K562 (cell line): Measurements from ENCODE around the gene NEURL2. TPM values are rescaled to one million over a fixed set of nuclear protein-coding genes. Genes with fewer than 3 reads are reported as not detected.

Source experiments
- CHD1 ChIP-seq: fragments of 200-600 bp; sonication (generic); IDR thresholded peaks from one replicate; pipeline ENCODE4 v1.6.1; 2012; ENCODE audit warnings: mild to moderate bottlenecking, moderate library complexity, low read length, inconsistent platforms
- CSDE1 ChIP-seq, 2 experiments: fragments of 450-650 bp; IDR thresholded peaks; 2 replicates each; pipeline ENCODE4 v1.6.1; 2016; ENCODE audit warnings: mild to moderate bottlenecking in 1 of 2
- CUX1 ChIP-seq: fragments of 200-800 bp; sonication (Bioruptor generic); IDR thresholded peaks from 2 replicates; pipeline ENCODE4 v1.6.1; 2016; ENCODE audit warnings: missing genetic modification characterization, missing compliant biosample characterization
- E4F1 ChIP-seq: fragments of 250-450 bp; sonication (Bioruptor Pico); IDR thresholded peaks from 2 replicates; pipeline ENCODE4 v1.5.0; 2021; ENCODE audit warnings: mild to moderate bottlenecking, borderline replicate concordance
- ELF4 ChIP-seq: fragments of 450-650 bp; formaldehyde crosslinking; IDR thresholded peaks from 2 replicates; pipeline ENCODE4 v1.4.0; 2022; ENCODE audit warnings: missing genetic modification characterization
- ESRRA ChIP-seq: fragments of 450-650 bp; IDR thresholded peaks from 2 replicates; pipeline ENCODE4 v1.6.1; 2014; ENCODE audit warnings: low read depth, mild to moderate bottlenecking, moderate library complexity, borderline replicate concordance
- FUS ChIP-seq: fragments of 200-400 bp; formaldehyde crosslinking; optimal IDR thresholded peaks from 2 replicates; pipeline ENCODE3; 2017; ENCODE audit warnings: low read depth, low read length
- GATAD2B ChIP-seq: fragments of 450-650 bp; IDR thresholded peaks from 2 replicates; pipeline ENCODE4 v1.6.1; 2017; ENCODE audit warnings: mild to moderate bottlenecking, borderline replicate concordance
- GMEB1 ChIP-seq: fragments of 250-450 bp; sonication (Bioruptor Pico); IDR thresholded peaks from 2 replicates; pipeline ENCODE4 v1.4.0; 2020; ENCODE audit warnings: mild to moderate bottlenecking
- ILK ChIP-seq: fragments of 450-650 bp; IDR thresholded peaks from 2 replicates; pipeline ENCODE4 v1.6.1; 2016; ENCODE audit warnings: missing genetic modification characterization, low read depth, mild to moderate bottlenecking, missing compliant biosample characterization, moderate library complexity, borderline replicate concordance
- RBFOX2 ChIP-seq: fragments of 200-400 bp; formaldehyde crosslinking; IDR thresholded peaks from 2 replicates; pipeline ENCODE4 v1.6.1; 2017; ENCODE audit warnings: low read depth, mild to moderate bottlenecking, low read length, moderate library complexity
- SMAD1 ChIP-seq: fragments of 150-350 bp; IDR thresholded peaks from 2 replicates; pipeline ENCODE4 v1.6.1; 2014; ENCODE audit warnings: low read length, low read depth; ENCODE audit not compliant: partially characterized antibody
- TAF7 ChIP-seq: fragments of 450-650 bp; IDR thresholded peaks from 2 replicates; pipeline ENCODE4 v1.6.1; 2016; ENCODE audit warnings: missing genetic modification characterization, missing compliant biosample characterization
- TSC22D4 ChIP-seq: fragments of 450-650 bp; IDR thresholded peaks from 2 replicates; pipeline ENCODE4 v1.6.1; 2016; ENCODE audit warnings: missing genetic modification characterization, missing biosample characterization, control low read depth
- ZNF165 ChIP-seq: fragments of 250-450 bp; sonication (Bioruptor Pico); IDR thresholded peaks from 2 replicates; pipeline ENCODE4 v1.4.0; 2020; ENCODE audit warnings: borderline replicate concordance
- ZNF77 ChIP-seq: fragments of 250-450 bp; sonication (Bioruptor Pico); IDR thresholded peaks from 2 replicates; pipeline ENCODE4 v1.5.0; 2020
- ZNF830 ChIP-seq: fragments of 250-450 bp; sonication (Bioruptor Pico); IDR thresholded peaks from 2 replicates; pipeline ENCODE4 v1.5.0; 2021; ENCODE audit warnings: mild to moderate bottlenecking
- polyA plus RNA-seq, 8 experiments: library from polyadenylated mRNA; depleted of rRNA in 4 of 8; stranded (reverse) in 5 of 8; unstranded in 3 of 8; fragments of >200 nt; fragmentation: Nextera tagmentation in 2 of 8; fragmentation: Illumina TruSeq in 1 of 8; extraction: Ambion mirVana in 2 of 8; extraction: Trizol in 1 of 8; gene quantifications; 2 replicates each; pipeline versions ENCODE4 v1.2.1 to v1.2.3, GENCODE V29; 2011 to 2014; ENCODE audit warnings: inconsistent platforms in 1 of 8, missing spikeins in 1 of 8
- total RNA-seq, 7 experiments: library from RNA; depleted of rRNA in 6 of 7; stranded (reverse); fragments of >200 nt in 6 of 7; fragmentation: Illumina TruSeq in 2 of 7; extraction: Trizol in 2 of 7; gene quantifications; 2 replicates each; pipeline versions ENCODE4 v1.2.1 to v1.2.3, GENCODE V29; 2011 to 2021; ENCODE audit warnings: low replicate concordance in 1 of 7

The NEURL2 gene
- total and polyA plus RNA-seq, 9 of the 15 experiments (the other 6 are each of a cell fraction or from before 2014, with no cell fraction given): 0.22 to 1.9 (median 0.50) TPM; not detected in 1

- TF ChIP-seq E4F1: no peak
- TF ChIP-seq CUX1 (CRISPR knock-in tag): no peak; the same call in 1 of the 2 replicates
- TF ChIP-seq ILK (tag): no peak
- peak; percentile 77 for TF ChIP-seq SMAD1
- no peak for TF ChIP-seq ELF4 (CRISPR knock-in tag)
- TF ChIP-seq CHD1: peak; percentile 98
- TF ChIP-seq CSDE1 (IDR thresholded peaks at IDR 0.05): peak; percentile 73 to 88; a peak in 2 of 4 replicates
- TF ChIP-seq GATAD2B: no peak
- peak; percentile 65 for TF ChIP-seq GMEB1 (CRISPR knock-in tag)
- 0 out of 2 replicates have a peak, but pooled peaks have one; percentile 52 for TF ChIP-seq ZNF165 (CRISPR knock-in tag)
- TF ChIP-seq RBFOX2: peak; percentile 98
- TF ChIP-seq TSC22D4 (tag): no peak
- TF ChIP-seq ZNF830 (CRISPR knock-in tag): peak; percentile 96; the same call in 1 of the 2 replicates
- no peak for TF ChIP-seq ZNF77 (CRISPR knock-in tag)
- TF ChIP-seq ESRRA: no peak
- TF ChIP-seq TAF7 (tag): peak; percentile 100
- no peak for TF ChIP-seq FUS
Measured at GRCh38 chr20:45934586-45935415, 43.8 kb upstream of the NEURL2 start, which contains the start of gene PCIF1 (continued).
